GM12878 (cell line): ENCODE results near the gene FBXL5. TPM values are rescaled to one million over a fixed set of nuclear protein-coding genes. Genes with fewer than 3 reads are reported as not detected.

ENCODE experiments used
- ATAC-seq: fragments of 200-7000 bp; cut with Tn5 transposase; 3 replicates; pipeline ENCODE4 v1.9.1; 2020; ENCODE audit warnings: mild to moderate bottlenecking, moderate library complexity
- BruUV-seq: library from RNA; stranded (reverse); fragments of 400-500 nt; replicated peaks from 2 replicates; lab custom pipeline; 2021; lab: Mats Ljungman, UMichigan
- CTCF ChIA-PET: fragments of 300-600 bp; sonication (Branson Sonifier 250); formaldehyde crosslinking; extraction: SDS; loops from one replicate; lab custom pipeline; 2021; ENCODE audit warnings: inconsistent platforms; lab: Yijun Ruan, JAX
- POLR2A ChIA-PET: fragments of 350-600 bp; formaldehyde crosslinking; extraction: SDS; loops from one replicate; lab custom pipeline; 2021; ENCODE audit warnings: inconsistent platforms; lab: Charles Lee
- RAD21 ChIA-PET: fragments of 300-600 bp; sonication (Branson Sonifier 250); formaldehyde crosslinking; loops from one replicate; lab custom pipeline; 2023; ENCODE audit warnings: antibody characterized with exemption; ENCODE audit not compliant: unreplicated experiment; lab: Charles Lee
- SMC1A ChIA-PET: fragments of 300-600 bp; sonication (Branson Sonifier 250); formaldehyde crosslinking; loops from one replicate; lab custom pipeline; 2023; ENCODE audit not compliant: unreplicated experiment, uncharacterized antibody; lab: Charles Lee
- DNase-seq: peaks from one replicate; pipeline ENCODE4 v3.0.0-alpha.2; 2011; ENCODE audit warnings: low read depth, low spot score
- FAIRE-seq: peaks from 3 replicates; lab custom pipeline; 2011; peaks lifted over from hg19 to GRCh38; lab: Jason Lieb, UNC
- H2AFZ ChIP-seq: 2 replicates; pipeline ENCODE4 v1.6.0; 2011; ENCODE audit warnings: low read depth, low read length, control low read depth; ENCODE audit not compliant: control insufficient read depth
- H3K27ac ChIP-seq: 2 replicates; pipeline ENCODE4 v1.5.1; 2011; ENCODE audit warnings: control low read depth; ENCODE audit not compliant: control insufficient read depth, insufficient read depth
- H3K27me3 ChIP-seq, 2 experiments: replicated peaks in 1 of 2; 2 replicates each; pipeline versions ENCODE4 v1.6.0 to v1.6.1; 2011; ENCODE audit warnings: low read length in 1 of 2; ENCODE audit not compliant: control insufficient read depth in 2 of 2, insufficient read depth in 2 of 2
- H3K36me3 ChIP-seq, 2 experiments: 2 replicates each; pipeline ENCODE4 v1.5.1; 2011; ENCODE audit warnings: low read length in 1 of 2; ENCODE audit not compliant: control insufficient read depth in 2 of 2, insufficient read depth in 2 of 2
- H3K4me1 ChIP-seq: 2 replicates; pipeline ENCODE4 v1.6.1; 2011; ENCODE audit warnings: mild to moderate bottlenecking, low read length, moderate library complexity, mixed read lengths; ENCODE audit not compliant: control insufficient read depth, insufficient read depth
- H3K4me2 ChIP-seq: 2 replicates; pipeline ENCODE4 v1.6.0; 2011; ENCODE audit warnings: control low read depth; ENCODE audit not compliant: control insufficient read depth, insufficient read depth
- H3K4me3 ChIP-seq: fragments of 200-600 bp; sonication (generic); 2 replicates; pipeline ENCODE4 v1.5.1; 2016
- H3K79me2 ChIP-seq: 2 replicates; pipeline ENCODE4 v1.6.0; 2011; ENCODE audit warnings: low read length; ENCODE audit not compliant: control insufficient read depth, insufficient read depth
- H3K9ac ChIP-seq: 2 replicates; pipeline ENCODE4 v1.8.0; 2011; ENCODE audit warnings: low read length, control low read depth, mixed read lengths; ENCODE audit not compliant: control insufficient read depth, insufficient read depth
- H3K9me3 ChIP-seq: replicated peaks from 3 replicates; pipeline ENCODE4 v1.5.1; 2011; ENCODE audit warnings: mild to moderate bottlenecking, low read length; ENCODE audit not compliant: control insufficient read depth, insufficient read depth
- H4K20me1 ChIP-seq: 2 replicates; pipeline ENCODE4 v1.6.0; 2011; ENCODE audit not compliant: control insufficient read depth, insufficient read depth
- ATF7 ChIP-seq: fragments of 450-650 bp; IDR thresholded peaks from 2 replicates; pipeline ENCODE4 v1.6.1; 2016; ENCODE audit warnings: low read depth, mild to moderate bottlenecking
- WGBS: methylation state at CpG from one replicate; pipeline ENCODE4 v1.1.6; 2016; ENCODE audit warnings: low lambda C conversion rate; ENCODE audit not compliant: insufficient replicate concordance, insufficient coverage; ENCODE audit errors: missing lambda C conversion rate; 5-methylcytosine and 5-hydroxymethylcytosine counted together
- in situ Hi-C: fragments of 300-500 bp; cut with MboI; formaldehyde crosslinking; loops from 9 replicates; pipeline ENCODE4 v1.14.3; 2018; ENCODE audit warnings: mixed read lengths
- intact Hi-C: fragments of 100-400 bp; cut with micrococcal nuclease; formaldehyde crosslinking; loops from one replicate; pipeline ENCODE4 v1.14.2; 2022; ENCODE audit not compliant: unreplicated experiment
- polyA plus RNA-seq, 11 experiments: library from polyadenylated mRNA; depleted of rRNA in 4 of 11; unstranded in 6 of 11; stranded (reverse) in 5 of 11; fragments of >200 nt; fragmentation: Nextera tagmentation in 4 of 11; fragmentation: Illumina TruSeq in 1 of 11; extraction: Ambion mirVana in 4 of 11; extraction: Trizol in 1 of 11; gene quantifications; 1 replicate in 1 of 11; 2 replicates in 10 of 11; pipeline versions ENCODE4 v1.2.1 to v1.2.3, GENCODE V29; 2011 to 2016; ENCODE audit warnings: inconsistent platforms in 2 of 11, missing spikeins in 2 of 11, low read depth in 1 of 11
- total RNA-seq, 4 experiments: library from RNA; depleted of rRNA in 3 of 4; stranded (reverse); fragments of >200 nt in 3 of 4; fragmentation: Illumina TruSeq in 1 of 4; extraction: Trizol in 1 of 4; gene quantifications; 2 replicates each; pipeline versions ENCODE4 v1.2.1 to v1.2.3, GENCODE V29; 2013 to 2021
- TF ChIP-seq, protein P1 (sequence below): fragments of 150-350 bp; IDR thresholded peaks from 2 replicates; pipeline ENCODE4 v1.6.1; 2016; ENCODE audit warnings: low read depth, low read length

Gene FBXL5
- total and polyA plus RNA-seq, 10 of the 15 experiments (the other 5 are each of a cell fraction or from before 2014, with no cell fraction given) = 10.1 to 46.2 (median 32.7) TPM

GRCh38 chr4:15670576-15670975, 15.4 kb upstream of the FBXL5 start:
- WGBS = 29% methylated on average over 1 of the region's 3 CpGs
- H3K36me3 ChIP-seq = peaks cover 0 to 4% of the 10 kb centered on the region in 2 experiments; a peak in 3 of 4 replicates
- POLR2A ChIA-PET = interaction anchor here (0.9 kb wide), 1 partner anchor 8 kb away, joined by 4 read pairs; no protein-coding TSS in a partner anchor
- no peak overlapping the region for H3K9ac ChIP-seq
- TF ChIP-seq, protein P1, sequence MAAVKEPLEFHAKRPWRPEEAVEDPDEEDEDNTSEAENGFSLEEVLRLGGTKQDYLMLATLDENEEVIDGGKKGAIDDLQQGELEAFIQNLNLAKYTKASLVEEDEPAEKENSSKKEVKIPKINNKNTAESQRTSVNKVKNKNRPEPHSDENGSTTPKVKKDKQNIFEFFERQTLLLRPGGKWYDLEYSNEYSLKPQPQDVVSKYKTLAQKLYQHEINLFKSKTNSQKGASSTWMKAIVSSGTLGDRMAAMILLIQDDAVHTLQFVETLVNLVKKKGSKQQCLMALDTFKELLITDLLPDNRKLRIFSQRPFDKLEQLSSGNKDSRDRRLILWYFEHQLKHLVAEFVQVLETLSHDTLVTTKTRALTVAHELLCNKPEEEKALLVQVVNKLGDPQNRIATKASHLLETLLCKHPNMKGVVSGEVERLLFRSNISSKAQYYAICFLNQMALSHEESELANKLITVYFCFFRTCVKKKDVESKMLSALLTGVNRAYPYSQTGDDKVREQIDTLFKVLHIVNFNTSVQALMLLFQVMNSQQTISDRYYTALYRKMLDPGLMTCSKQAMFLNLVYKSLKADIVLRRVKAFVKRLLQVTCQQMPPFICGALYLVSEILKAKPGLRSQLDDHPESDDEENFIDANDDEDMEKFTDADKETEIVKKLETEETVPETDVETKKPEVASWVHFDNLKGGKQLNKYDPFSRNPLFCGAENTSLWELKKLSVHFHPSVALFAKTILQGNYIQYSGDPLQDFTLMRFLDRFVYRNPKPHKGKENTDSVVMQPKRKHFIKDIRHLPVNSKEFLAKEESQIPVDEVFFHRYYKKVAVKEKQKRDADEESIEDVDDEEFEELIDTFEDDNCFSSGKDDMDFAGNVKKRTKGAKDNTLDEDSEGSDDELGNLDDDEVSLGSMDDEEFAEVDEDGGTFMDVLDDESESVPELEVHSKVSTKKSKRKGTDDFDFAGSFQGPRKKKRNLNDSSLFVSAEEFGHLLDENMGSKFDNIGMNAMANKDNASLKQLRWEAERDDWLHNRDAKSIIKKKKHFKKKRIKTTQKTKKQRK = no peak
- TF ChIP-seq ATF7 = no peak
- FAIRE-seq (no peak), DNase-seq (no peak), ATAC-seq (no peak)
- H3K4me2 ChIP-seq = no peak overlapping the region
- no peaks in the 10 kb centered on the region for H3K4me1 ChIP-seq
- H3K9me3 ChIP-seq = no peaks in the 10 kb centered on the region
- in situ Hi-C loops (no loop called here), intact Hi-C loops (no loop called here)
- peaks cover 21% of the 10 kb centered on the region for H3K79me2 ChIP-seq
- H3K27ac ChIP-seq = no peak overlapping the region
- CTCF ChIA-PET = interaction anchor here (0.6 to 2.6 kb wide), 3 partner anchors 8 to 528 kb away, joined by 3 to 7 read pairs (median 3); no protein-coding TSS in a partner anchor
- SMC1A ChIA-PET = interaction anchor here (0.8 kb wide), 1 partner anchor 554 kb away, joined by 3 read pairs; no protein-coding TSS in a partner anchor
- no peaks in the 10 kb centered on the region for H3K27me3 ChIP-seq
- H4K20me1 ChIP-seq = no peaks in the 10 kb centered on the region
- no TSS peak for BruUV-seq
- no peak overlapping the region for H2AFZ ChIP-seq
- RAD21 ChIA-PET = no interaction called here
- no peak overlapping the region for H3K4me3 ChIP-seq
